ENCODE measurements around the gene KCNA5.

DNA sequence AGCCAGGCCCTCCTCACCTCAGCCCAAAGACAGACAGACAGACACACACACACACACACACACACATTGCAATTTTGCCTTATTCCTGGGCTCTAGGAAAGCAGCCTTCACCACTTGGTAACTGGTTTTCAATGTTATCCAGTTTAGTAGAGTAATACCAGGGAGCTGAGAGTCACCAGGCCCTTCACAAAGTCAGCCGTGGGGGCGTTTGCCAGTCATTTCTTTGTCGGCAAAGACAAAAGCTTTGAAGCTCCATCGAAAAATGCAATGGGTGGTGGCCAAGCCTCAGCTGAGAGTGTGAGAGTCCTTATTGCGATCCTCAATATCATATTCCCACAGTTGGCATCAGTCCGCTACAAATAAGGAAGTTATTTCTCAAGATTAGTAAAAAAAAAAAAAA is 8.1 kb upstream of the KCNA5 start:
- TF ChIP-seq POLR2A (IDR thresholded peaks at IDR 0.05) = no peak
- TF ChIP-seq, protein P1, sequence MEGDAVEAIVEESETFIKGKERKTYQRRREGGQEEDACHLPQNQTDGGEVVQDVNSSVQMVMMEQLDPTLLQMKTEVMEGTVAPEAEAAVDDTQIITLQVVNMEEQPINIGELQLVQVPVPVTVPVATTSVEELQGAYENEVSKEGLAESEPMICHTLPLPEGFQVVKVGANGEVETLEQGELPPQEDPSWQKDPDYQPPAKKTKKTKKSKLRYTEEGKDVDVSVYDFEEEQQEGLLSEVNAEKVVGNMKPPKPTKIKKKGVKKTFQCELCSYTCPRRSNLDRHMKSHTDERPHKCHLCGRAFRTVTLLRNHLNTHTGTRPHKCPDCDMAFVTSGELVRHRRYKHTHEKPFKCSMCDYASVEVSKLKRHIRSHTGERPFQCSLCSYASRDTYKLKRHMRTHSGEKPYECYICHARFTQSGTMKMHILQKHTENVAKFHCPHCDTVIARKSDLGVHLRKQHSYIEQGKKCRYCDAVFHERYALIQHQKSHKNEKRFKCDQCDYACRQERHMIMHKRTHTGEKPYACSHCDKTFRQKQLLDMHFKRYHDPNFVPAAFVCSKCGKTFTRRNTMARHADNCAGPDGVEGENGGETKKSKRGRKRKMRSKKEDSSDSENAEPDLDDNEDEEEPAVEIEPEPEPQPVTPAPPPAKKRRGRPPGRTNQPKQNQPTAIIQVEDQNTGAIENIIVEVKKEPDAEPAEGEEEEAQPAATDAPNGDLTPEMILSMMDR (IDR thresholded peaks at IDR 0.05) = no peak
